Activated CD4-positive, alpha-beta T cell treated with anti-CD3 and anti-CD28 coated beads for 48 hours (primary cell): Measurements from ENCODE around the gene FPR3.

Source experiments
- DNase-seq: peaks from one replicate; pipeline ENCODE4 v3.0.0-alpha.2; 2020

The FPR3 gene

DNA sequence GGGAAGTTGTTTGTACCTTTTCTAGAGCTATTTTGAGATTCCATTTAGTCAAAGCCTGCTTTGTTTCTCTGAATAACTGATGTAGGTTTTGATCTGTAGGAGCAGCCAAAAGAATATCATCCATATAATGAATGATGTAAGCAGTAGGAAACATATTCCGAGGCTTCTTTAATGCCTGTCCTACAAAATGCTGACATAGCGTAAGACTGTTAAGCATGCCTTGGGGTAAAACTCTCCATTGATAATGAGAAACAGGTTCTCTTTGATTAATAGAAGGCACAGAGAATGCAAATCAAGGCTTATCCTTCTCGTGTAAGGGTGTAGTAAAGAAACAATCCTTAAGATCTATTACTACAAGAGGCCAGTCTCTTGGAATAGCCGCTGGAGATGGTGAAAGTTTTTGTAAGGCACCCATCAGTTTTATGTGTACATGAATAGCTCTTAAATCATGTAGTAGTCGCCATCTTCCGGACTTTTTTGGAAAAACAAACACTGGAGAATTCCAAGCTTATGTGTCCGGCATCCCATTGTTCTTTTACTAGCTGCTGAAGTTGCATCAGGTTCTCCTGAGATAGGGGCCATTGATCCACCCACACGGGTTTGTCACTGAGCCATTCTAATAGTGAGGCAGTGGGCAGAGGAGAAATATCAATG lies 13.5 kb downstream of the FPR3 start:
- no peak for DNase-seq

DNA sequence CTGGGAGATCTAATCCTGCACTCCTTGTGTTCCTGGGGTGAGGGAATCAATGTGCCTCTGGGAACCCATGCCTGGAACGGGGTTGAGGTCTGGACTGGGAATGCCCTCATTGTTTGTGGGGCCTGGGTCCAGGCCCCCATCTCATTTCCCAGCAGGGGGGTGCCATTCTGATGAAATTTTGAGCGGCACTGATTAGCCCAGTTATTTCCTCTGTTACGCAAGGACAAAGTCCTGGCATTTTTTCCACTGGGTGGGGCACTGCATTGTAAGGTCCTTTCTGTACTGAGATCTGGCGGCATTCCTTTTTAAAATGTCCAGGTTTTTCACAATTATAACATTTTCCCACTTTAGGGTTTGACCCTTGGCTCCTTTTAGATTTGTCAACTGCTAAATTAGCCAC lies 14.8 kb downstream of the FPR3 start:
- no peak for DNase-seq

DNA sequence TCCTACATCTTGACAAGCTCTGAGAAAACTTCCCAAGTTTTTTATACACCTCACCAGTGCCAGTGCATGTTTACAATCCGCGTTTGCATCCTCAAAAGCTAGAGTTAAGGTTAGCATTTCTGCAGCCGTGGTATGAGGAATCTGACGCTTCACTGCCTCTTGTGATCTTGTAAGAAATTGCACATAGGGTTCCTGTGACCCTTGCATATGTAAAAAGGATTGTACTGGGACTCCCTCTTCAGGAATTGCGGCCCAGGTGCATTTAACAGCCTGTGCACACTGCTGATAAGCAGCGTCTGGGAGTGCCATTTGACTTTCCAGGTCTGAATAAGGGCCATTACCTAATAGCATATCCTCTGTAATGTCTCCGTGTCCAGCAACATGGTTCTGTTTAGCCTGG lies 15.3 kb downstream of the FPR3 start:
- DNase-seq = no peak

- DNase-seq = no peak
Measured at GRCh38 chr19:51811344-51811743, 16.4 kb downstream of the FPR3 start.

DNA sequence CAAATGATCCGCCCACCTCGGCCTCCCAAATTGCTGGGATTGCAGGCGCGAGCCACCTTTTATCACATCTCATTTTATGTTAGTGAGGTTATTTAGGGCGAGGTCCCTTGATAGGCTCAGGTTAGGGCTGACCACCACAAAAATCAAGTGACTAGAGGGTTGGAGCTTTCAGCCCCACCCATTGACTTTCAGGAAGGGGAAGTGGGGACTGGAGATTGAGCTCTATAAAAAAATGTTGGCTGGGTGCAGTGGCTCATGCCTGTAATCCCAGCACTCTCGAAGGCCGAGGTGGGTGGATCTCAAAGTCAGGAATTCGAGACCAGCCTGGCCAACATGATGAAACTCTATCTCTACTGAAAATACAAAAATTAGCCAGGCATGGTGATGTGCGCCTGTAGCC lies 20.1 kb downstream of the FPR3 start:
- no peak for DNase-seq

GRCh38 chr19:51816711-51817110 lies 21.8 kb downstream of the FPR3 start:
- no peak for DNase-seq

DNA sequence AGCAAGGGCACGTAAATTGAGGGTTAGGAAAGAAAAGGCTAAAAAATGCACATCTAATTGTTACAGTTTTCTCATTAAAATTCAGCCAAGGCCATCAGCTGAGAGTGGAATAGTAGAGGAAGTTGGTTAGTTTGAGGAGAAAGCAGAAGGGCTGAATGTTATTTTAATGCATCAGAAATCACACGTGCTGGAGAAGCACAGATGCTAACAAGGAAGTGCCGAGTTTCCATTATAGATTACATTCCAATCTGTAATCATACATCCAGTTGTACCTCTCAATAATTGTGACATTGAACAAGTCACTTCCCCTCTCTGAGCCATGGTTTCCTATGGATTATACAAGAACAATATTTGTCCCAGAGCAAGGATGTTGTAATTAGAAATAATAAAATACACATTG lies 25.1 kb downstream of the FPR3 start:
- no peak for DNase-seq

DNA sequence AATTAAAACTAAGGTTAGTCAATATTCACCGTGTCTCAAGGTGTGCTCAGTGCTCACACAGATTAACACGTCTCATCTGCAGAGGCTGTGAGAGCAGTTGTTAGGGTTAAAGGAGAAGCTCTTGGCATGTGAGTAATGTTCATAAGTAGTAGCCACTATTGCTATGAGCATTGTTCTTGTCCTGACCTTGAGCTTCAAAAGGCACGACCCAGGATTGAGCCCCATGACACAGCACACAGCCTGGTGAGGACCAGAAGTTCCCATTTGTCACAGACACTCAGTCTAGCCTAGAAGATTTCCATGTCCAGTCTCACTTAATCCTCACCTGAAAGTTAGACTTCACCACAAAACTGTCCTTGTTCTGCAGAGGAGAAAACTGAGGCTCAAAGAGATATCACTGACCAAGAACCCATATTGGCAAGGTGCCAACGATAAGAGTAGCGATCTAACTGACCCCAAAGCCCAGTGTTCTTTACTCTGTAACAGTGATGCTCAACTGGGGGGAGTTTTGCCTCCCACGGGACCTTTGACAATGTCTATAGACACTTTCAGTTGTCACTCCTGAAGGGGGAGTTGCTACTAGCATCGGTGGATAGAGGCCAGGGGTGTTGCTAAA lies 26.0 kb downstream of the FPR3 start:
- DNase-seq = no peak

GRCh38 chr19:51821456-51821855 lies 26.5 kb downstream of the FPR3 start:
- no peak for DNase-seq

DNA sequence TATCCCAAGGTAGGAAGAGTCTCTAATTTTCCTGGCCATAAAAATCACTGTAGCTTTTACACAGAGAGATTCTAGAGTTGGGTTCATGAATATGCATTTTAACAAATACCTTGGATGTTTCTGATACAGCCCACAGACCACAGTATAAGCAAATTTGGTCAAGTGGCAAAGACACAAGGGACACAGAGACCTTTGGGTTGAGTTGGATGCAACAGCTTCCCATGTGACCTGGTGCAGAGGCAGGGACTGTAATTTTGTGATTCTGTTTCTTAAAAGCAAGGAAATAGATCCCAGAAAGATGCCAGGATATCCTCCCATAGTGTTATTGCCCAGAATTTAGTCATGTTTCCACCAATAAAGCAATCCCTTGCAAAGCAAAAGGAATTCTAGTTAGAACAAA lies 27.0 kb downstream of the FPR3 start:
- no peak for DNase-seq

DNA sequence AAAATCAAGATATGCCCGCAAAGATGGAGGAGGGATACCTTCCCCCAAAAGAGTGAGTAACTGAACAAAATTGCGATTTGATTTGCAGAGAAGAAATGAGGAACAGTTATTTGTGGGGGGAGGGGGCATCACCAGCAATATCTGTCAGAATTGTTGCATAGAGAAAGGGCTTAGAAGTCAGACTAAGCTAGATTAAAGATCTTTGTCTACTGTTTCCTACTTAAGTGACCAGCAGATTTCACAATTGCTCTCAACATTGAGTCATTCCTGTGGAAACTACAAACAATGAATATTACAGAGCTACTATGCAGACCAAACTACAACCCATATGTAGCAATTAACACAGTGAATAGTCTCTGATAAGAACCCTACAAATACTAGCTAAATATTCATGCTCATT lies 27.4 kb downstream of the FPR3 start:
- DNase-seq = no peak

DNA sequence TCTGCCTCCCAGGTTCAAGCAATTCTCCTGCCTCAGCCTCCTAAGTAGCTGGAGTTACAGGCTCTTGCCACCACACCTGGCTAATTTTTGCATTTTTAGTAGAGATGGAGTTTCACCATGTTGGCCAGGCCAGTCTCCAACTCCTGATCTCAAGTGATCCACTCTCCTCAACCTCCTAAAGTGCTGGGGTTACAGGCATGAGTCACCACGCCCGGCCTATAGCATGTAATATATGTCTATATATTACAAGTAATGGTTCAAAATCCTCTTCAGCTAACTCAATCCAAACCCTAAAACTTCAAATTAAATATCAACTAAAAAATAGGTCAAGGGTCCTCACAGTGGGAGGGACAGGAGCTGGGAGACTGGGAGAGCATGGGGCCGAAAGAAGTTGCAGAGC lies 28.0 kb downstream of the FPR3 start:
- DNase-seq = no peak

DNA sequence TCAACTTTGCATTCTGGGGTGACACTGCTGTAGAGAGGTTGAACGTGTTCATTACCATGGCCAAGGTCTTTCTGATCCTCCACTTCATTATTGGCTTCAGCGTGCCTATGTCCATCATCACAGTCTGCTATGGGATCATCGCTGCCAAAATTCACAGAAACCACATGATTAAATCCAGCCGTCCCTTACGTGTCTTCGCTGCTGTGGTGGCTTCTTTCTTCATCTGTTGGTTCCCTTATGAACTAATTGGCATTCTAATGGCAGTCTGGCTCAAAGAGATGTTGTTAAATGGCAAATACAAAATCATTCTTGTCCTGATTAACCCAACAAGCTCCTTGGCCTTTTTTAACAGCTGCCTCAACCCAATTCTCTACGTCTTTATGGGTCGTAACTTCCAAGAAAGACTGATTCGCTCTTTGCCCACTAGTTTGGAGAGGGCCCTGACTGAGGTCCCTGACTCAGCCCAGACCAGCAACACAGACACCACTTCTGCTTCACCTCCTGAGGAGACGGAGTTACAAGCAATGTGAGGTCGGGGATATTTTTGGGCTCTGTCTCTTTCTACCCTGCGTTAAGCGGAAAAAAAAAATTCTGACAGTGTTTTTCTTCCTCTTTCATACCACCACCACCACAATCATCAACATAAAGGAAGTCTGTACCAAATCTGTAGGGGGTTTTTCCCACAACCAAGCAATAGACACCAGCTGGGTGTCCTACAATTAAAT lies 29.5 kb downstream of the FPR3 start:
- DNase-seq = no peak

GRCh38 chr19:51830274-51830673 lies 35.3 kb downstream of the FPR3 start:
- DNase-seq = no peak

- no peak for DNase-seq
Measured at GRCh38 chr19:51837145-51837544, 42.2 kb downstream of the FPR3 start.

DNA sequence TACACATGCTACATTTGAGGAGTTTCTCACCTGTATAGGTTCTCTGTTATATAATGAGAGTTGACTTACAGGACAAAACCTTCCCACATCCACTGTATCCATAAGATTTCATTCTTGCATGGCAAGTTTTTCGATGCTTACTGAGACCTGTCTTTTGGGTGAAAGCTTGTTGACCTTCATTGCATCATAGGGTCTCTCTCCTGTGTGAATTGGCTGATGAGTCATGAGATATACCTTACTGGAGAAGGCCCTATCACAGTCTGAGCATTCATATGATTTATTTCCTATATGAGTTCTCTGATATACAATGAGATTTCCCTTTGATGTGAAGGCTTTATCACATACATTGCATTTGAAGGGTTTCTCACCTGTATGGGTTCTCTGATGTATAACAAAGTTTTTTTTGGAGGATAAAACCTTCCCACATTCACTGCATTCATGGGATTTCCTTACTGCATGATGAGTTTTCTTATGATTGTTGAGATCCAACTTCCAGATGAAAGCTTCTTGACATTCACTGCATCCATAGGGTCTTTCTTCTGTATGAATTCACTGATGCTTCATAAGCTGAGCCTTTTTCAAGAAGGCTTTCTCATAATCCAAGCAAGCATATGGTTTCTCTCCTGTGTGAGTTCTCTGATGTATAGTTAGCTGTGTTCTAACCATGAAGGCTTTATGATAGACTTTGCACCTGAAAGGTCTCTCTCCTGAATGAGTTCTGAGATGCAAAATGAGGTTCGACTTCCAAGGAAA lies 67.1 kb downstream of the FPR3 start:
- DNase-seq = no peak

DNA sequence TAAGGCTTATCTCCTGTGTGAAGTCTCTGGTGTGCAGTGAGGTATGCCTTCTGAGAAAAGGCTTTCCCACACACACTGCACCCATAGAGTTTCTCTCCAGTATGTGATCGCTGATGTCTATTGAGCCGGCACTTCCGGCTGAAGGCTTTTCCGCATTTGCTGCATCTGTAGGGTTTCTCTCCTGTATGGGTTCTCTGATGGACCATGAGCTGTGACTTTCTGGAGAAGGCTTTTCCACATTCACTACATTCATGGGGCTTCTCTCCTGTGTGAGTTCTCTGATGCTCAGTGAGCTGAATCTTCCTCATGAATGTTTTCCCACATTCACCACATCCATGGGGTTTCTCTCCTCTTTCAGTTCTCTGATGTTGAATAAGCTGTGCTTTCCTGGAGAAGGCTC lies 78.1 kb downstream of the FPR3 start:
- no peak for DNase-seq
